ENCODE data around the gene C1QC.

C1QC gene

DNA sequence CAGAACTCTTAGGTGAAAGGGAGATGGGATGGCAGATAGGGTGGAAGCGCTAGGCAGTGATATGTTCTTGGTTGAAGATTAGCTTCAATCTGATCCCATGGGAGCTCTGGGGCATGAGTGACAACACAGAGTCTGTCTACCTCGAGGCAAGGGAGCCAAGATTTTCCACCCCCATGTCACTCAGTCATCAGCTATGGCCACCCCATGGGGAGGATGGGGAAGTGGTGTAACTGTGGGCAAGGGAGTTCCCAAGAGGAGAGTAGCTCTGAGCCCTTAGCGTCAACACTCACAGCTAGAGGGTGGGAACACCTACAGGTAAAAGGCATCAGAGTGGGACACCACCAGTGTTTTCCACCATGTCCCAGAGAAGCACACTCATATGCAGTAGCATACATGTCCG lies 37.3 kb upstream of the C1QC start:
- Histone ChIP-seq H2AFZ (ENCODE audit: low read length, unreplicated experiment) (no peak overlapping the region), H3K4me1 (ENCODE audit: control insufficient read depth, insufficient read depth, low read length, unreplicated experiment) (no peaks in the 10 kb centered on the region), H3K36me3 (ENCODE audit: insufficient read depth, low read length) (no peaks in the 10 kb centered on the region), H3K4me3 (ENCODE audit: low read depth, low read length) (no peak overlapping the region), H3K27ac (ENCODE audit: low read depth, low read length) (no peak overlapping the region), H3K79me2 (ENCODE audit: control insufficient read depth, insufficient read depth, low read length, unreplicated experiment) (no peaks in the 10 kb centered on the region), H3K27me3 (ENCODE audit: insufficient read depth, low read length) (peaks cover 85% of the 10 kb centered on the region)

DNA sequence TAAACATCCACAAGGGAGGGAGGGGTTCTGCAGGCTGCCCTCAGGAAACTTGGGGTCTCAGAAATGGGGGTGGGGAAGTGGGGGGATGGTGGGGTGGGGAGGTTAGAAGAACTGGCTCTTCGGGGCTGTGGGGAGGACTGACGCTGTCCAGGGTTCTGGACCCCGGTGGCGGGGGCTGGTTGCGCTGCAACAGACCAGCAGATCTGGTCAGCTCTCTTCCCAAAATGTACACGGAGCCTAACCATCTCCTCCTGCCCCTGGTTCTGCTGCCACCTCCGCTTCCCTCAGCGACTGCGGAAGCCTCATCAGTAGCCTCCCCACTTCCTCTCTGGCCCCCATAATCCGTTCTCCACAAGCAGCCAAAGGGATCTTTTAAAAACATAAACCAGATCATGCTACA lies 36.3 kb upstream of the C1QC start:
- H3K27me3 ChIP-seq (ENCODE audit: insufficient read depth, low read length), result peaks cover 84% of the 10 kb centered on the region
- H3K36me3 ChIP-seq (ENCODE audit: insufficient read depth, low read length), result no peaks in the 10 kb centered on the region
- H3K27ac ChIP-seq (ENCODE audit: low read depth, low read length), result no peak overlapping the region
- no peaks in the 10 kb centered on the region for H3K4me1 ChIP-seq (ENCODE audit: control insufficient read depth, insufficient read depth, low read length, unreplicated experiment)
- H3K79me2 ChIP-seq (ENCODE audit: control insufficient read depth, insufficient read depth, low read length, unreplicated experiment), result no peaks in the 10 kb centered on the region
- no peak overlapping the region for H2AFZ ChIP-seq (ENCODE audit: low read length, unreplicated experiment)
- no peak overlapping the region for H3K4me3 ChIP-seq (ENCODE audit: low read depth, low read length)

DNA sequence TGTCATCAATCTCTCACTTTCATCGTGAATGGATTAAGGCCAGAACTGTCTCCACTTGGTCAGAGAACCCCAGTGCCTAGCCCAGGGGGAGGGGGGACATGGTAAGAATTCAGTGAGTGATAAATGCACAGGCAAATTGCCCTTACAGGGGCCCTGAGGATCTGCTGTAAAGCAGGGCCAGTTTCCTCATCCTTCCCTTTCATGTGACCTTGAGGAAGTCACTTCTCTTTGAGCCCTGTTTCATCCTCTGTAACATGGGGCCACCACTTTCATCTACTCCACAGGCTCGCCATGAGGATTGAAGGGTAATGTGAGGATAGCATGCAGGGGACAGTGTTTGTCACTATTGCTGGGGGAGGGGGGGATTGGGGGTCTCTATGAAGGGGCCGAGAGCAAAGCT lies 35.1 kb upstream of the C1QC start:
- Histone ChIP-seq H2AFZ (ENCODE audit: low read length, unreplicated experiment) (no peak overlapping the region), H3K4me1 (ENCODE audit: control insufficient read depth, insufficient read depth, low read length, unreplicated experiment) (no peaks in the 10 kb centered on the region), H3K27me3 (ENCODE audit: insufficient read depth, low read length) (peaks cover 84% of the 10 kb centered on the region), H3K36me3 (ENCODE audit: insufficient read depth, low read length) (no peaks in the 10 kb centered on the region), H3K4me3 (ENCODE audit: low read depth, low read length) (no peak overlapping the region), H3K79me2 (ENCODE audit: control insufficient read depth, insufficient read depth, low read length, unreplicated experiment) (no peaks in the 10 kb centered on the region), H3K27ac (ENCODE audit: low read depth, low read length) (no peak overlapping the region)

DNA sequence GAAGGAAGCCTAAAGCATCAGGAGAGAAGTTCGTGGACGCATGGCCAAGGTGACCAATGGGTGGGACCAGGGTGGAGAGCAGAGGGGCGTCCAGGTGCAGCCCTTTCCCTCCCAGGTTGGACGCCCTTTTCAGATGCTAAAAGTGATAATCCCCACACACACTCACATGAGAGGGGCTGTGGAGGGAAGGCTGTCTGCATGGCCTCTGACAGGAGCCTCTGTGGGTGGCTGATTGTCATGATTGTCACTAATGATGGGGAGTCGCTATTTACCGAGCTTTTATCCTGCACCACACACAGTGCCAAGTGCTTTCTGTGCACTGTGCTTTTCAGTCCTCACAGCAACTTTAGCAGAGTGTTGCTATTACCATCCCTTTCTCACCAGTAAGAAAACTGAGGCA lies 34.1 kb upstream of the C1QC start:
- Histone ChIP-seq H3K27me3 (ENCODE audit: insufficient read depth, low read length) (peaks cover 84% of the 10 kb centered on the region), H3K79me2 (ENCODE audit: control insufficient read depth, insufficient read depth, low read length, unreplicated experiment) (no peaks in the 10 kb centered on the region), H2AFZ (ENCODE audit: low read length, unreplicated experiment) (no peak overlapping the region), H3K4me3 (ENCODE audit: low read depth, low read length) (no peak overlapping the region), H3K4me1 (ENCODE audit: control insufficient read depth, insufficient read depth, low read length, unreplicated experiment) (no peaks in the 10 kb centered on the region), H3K27ac (ENCODE audit: low read depth, low read length) (no peak overlapping the region), H3K36me3 (ENCODE audit: insufficient read depth, low read length) (no peaks in the 10 kb centered on the region)

- Histone ChIP-seq H3K27me3 (ENCODE audit: insufficient read depth, low read length) (peaks cover 84% of the 10 kb centered on the region), H2AFZ (ENCODE audit: low read length, unreplicated experiment) (no peak overlapping the region), H3K27ac (ENCODE audit: low read depth, low read length) (no peak overlapping the region), H3K4me1 (ENCODE audit: control insufficient read depth, insufficient read depth, low read length, unreplicated experiment) (no peaks in the 10 kb centered on the region), H3K79me2 (ENCODE audit: control insufficient read depth, insufficient read depth, low read length, unreplicated experiment) (no peaks in the 10 kb centered on the region), H3K4me3 (ENCODE audit: low read depth, low read length) (no peak overlapping the region), H3K36me3 (ENCODE audit: insufficient read depth, low read length) (no peaks in the 10 kb centered on the region)
Measured at GRCh38 chr1:22611530-22611947, 31.9 kb upstream of the C1QC start.

DNA sequence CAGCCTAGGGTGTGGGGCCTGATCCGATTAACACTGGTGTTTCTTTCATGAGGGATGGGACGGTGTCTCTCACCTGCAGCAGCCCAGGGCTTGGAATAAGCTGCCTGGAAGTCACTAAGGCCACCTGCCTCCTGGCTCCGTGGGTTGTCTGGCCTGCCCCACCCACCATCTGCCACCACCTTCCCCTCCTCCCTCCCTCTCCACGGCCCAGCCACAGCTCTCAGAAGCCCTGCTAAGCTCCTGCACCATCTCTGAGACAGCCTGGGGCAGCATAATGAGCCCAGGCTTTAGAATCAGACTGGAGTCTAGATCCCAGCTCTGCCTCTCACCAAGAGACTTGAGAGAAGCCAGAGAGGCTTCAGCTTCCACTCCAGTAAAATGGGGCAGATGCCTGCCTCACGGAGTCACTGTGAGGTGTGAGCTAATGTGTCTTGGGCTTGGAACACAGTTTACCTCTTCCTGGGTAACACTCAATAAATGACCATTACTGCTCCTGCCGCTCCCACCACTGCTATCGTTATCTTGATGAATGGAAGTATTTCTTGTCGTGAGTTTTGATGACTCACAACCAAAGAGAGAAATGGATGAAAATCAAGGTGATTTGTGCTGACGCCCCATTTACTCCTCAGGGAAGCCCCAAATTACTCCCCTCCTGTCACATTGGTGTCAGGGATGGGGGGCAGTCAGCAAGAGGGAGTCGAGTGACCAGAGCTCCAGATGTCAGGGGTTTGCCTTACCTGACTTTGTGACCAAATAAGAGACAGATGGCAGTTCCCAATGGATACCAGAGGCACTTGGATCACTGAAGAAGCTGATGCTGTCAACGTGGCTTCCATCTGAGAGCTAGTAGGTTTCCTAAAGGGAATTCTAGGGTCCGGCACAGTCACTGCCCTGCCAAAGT lies 30.5 kb upstream of the C1QC start:
- Histone ChIP-seq H3K4me3 (ENCODE audit: low read depth, low read length) (no peak overlapping the region), H3K27ac (ENCODE audit: low read depth, low read length) (no peak overlapping the region), H3K27me3 (ENCODE audit: insufficient read depth, low read length) (peaks cover 84% of the 10 kb centered on the region), H3K4me1 (ENCODE audit: control insufficient read depth, insufficient read depth, low read length, unreplicated experiment) (no peaks in the 10 kb centered on the region), H2AFZ (ENCODE audit: low read length, unreplicated experiment) (no peak overlapping the region), H3K79me2 (ENCODE audit: control insufficient read depth, insufficient read depth, low read length, unreplicated experiment) (no peaks in the 10 kb centered on the region), H3K36me3 (ENCODE audit: insufficient read depth, low read length) (no peaks in the 10 kb centered on the region)

DNA sequence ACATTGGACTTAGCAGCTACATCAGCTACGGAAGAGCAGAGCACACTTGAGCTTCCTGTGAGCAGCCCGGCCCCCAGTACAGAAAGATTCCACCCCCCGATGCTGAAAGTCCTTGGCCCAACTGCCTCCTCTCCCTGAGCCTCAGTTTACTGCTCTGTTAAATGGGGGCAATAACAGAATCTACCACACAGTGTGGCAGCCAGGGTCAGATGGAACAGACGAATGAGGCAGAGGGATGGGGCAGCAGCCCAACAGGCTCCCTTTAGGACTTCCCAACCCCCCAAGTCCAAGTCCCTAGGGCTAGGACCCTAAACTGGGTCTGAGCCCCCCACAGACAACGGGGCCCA lies 29.9 kb upstream of the C1QC start:
- H2AFZ ChIP-seq (ENCODE audit: low read length, unreplicated experiment), result no peak overlapping the region
- no peak overlapping the region for H3K27ac ChIP-seq (ENCODE audit: low read depth, low read length)
- no peaks in the 10 kb centered on the region for H3K4me1 ChIP-seq (ENCODE audit: control insufficient read depth, insufficient read depth, low read length, unreplicated experiment)
- no peak overlapping the region for H3K4me3 ChIP-seq (ENCODE audit: low read depth, low read length)
- peaks cover 84% of the 10 kb centered on the region for H3K27me3 ChIP-seq (ENCODE audit: insufficient read depth, low read length)
- no peaks in the 10 kb centered on the region for H3K79me2 ChIP-seq (ENCODE audit: control insufficient read depth, insufficient read depth, low read length, unreplicated experiment)
- H3K36me3 ChIP-seq (ENCODE audit: insufficient read depth, low read length), result no peaks in the 10 kb centered on the region

DNA sequence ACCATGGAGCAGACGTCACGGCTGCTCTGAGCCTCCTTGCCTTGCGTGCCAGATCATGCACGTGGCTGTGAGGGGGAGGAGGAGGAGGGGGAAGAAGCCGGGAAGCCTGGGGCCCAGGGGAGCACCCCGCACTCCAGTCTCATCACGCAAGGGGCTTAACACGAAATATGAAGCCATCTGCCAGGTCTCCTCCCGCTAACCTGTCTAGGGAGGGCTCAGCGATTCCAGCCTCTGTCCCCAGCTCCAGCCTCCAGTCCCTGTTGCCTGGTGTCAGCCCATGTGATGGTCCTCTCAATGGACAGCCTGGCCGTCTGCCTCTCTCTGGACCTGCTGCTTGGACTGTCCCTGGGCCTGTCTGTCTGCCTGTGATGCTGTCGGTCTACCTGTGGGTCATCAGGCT lies 29.5 kb upstream of the C1QC start:
- Histone ChIP-seq H3K79me2 (ENCODE audit: control insufficient read depth, insufficient read depth, low read length, unreplicated experiment) (no peaks in the 10 kb centered on the region), H3K4me3 (ENCODE audit: low read depth, low read length) (no peak overlapping the region), H2AFZ (ENCODE audit: low read length, unreplicated experiment) (no peak overlapping the region), H3K4me1 (ENCODE audit: control insufficient read depth, insufficient read depth, low read length, unreplicated experiment) (no peaks in the 10 kb centered on the region), H3K27ac (ENCODE audit: low read depth, low read length) (no peak overlapping the region), H3K36me3 (ENCODE audit: insufficient read depth, low read length) (no peaks in the 10 kb centered on the region), H3K27me3 (ENCODE audit: insufficient read depth, low read length) (peaks cover 85% of the 10 kb centered on the region)

DNA sequence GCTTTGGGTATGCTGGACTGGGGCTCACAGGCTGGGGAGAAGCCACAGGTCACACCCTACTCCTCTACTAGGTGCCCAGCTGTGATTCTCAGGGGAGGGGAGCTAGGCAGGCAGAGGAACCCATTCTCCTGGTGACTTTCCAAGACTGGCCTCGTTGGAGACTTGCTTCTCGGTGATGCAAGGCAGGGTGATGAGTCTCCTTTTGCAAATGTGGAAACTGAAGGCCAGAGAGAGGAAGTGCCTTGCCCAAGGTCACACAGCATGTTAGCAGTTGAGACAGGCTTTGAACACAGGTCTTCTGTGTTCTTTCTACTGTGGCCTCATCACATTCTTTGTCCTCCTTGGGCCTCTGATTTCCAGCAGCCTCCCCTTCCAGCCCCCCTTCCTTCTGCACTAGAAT lies 27.5 kb upstream of the C1QC start:
- Histone ChIP-seq H3K79me2 (ENCODE audit: control insufficient read depth, insufficient read depth, low read length, unreplicated experiment) (no peaks in the 10 kb centered on the region), H3K27ac (ENCODE audit: low read depth, low read length) (no peak overlapping the region), H3K4me3 (ENCODE audit: low read depth, low read length) (no peak overlapping the region), H3K4me1 (ENCODE audit: control insufficient read depth, insufficient read depth, low read length, unreplicated experiment) (no peaks in the 10 kb centered on the region), H3K36me3 (ENCODE audit: insufficient read depth, low read length) (no peaks in the 10 kb centered on the region), H2AFZ (ENCODE audit: low read length, unreplicated experiment) (no peak overlapping the region), H3K27me3 (ENCODE audit: insufficient read depth, low read length) (peaks cover 90% of the 10 kb centered on the region)

DNA sequence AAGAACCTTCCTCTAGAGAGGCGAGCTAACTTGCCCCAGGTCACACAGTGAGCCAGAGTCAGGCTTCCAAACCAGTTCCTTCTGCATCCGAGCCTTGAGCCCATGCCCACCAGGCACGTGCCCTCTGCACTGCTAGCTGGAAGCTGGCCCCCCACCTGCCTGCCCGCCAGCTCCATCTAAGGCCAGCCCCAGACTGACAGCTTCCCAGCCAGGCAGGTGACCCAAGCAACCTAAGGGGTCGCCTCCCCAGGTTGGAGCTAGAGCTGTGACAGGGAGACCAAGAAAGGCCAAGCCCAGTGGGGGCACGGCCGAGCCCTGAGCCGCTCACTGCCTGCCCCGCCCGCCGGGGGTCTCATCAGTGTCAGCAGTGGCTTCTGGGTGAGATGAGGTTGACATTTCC lies 26.9 kb upstream of the C1QC start:
- no peaks in the 10 kb centered on the region for H3K4me1 ChIP-seq (ENCODE audit: control insufficient read depth, insufficient read depth, low read length, unreplicated experiment)
- H3K27ac ChIP-seq (ENCODE audit: low read depth, low read length), result no peak overlapping the region
- H3K27me3 ChIP-seq (ENCODE audit: insufficient read depth, low read length), result peaks cover 89% of the 10 kb centered on the region
- no peaks in the 10 kb centered on the region for H3K79me2 ChIP-seq (ENCODE audit: control insufficient read depth, insufficient read depth, low read length, unreplicated experiment)
- no peak overlapping the region for H2AFZ ChIP-seq (ENCODE audit: low read length, unreplicated experiment)
- H3K36me3 ChIP-seq (ENCODE audit: insufficient read depth, low read length), result no peaks in the 10 kb centered on the region
- no peak overlapping the region for H3K4me3 ChIP-seq (ENCODE audit: low read depth, low read length)

DNA sequence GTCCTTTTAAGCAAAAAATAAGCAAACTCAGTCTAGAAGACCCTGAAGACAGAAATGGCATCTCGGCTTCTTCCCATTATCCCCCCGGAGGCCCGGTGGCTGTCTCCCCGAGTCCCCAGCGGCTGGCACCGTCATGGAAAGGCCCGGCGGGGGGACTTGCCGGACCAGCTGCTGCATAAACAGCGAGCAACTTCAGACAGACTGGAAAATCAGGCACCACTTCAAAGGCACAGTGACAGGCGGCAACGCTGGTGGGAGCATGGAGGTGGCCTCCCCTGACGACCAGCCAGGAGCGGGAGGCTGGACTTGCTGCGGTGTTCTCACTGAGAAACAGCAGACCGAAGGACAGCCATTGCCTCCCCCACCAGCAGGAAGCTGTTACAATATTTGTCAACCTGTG lies 25.4 kb upstream of the C1QC start:
- H3K36me3 ChIP-seq (ENCODE audit: insufficient read depth, low read length), result no peaks in the 10 kb centered on the region
- no peak overlapping the region for H3K27ac ChIP-seq (ENCODE audit: low read depth, low read length)
- no peak overlapping the region for H2AFZ ChIP-seq (ENCODE audit: low read length, unreplicated experiment)
- no peak overlapping the region for H3K4me3 ChIP-seq (ENCODE audit: low read depth, low read length)
- peaks cover 89% of the 10 kb centered on the region for H3K27me3 ChIP-seq (ENCODE audit: insufficient read depth, low read length)
- no peaks in the 10 kb centered on the region for H3K4me1 ChIP-seq (ENCODE audit: control insufficient read depth, insufficient read depth, low read length, unreplicated experiment)
- no peaks in the 10 kb centered on the region for H3K79me2 ChIP-seq (ENCODE audit: control insufficient read depth, insufficient read depth, low read length, unreplicated experiment)
